Pons (tissue), 1 donor: ENCODE measurements around the gene KRT14.
"Not testable (repeated sequence)": the region's sequence is repeated elsewhere in the genome, so short reads cannot be mapped to it uniquely, and the experiment has no call there.

Source experiments
- DNase-seq: peaks from one replicate; pipeline ENCODE4 v3.0.0-alpha.2; 2016; ENCODE audit warnings: low spot score

The KRT14 gene

DNA sequence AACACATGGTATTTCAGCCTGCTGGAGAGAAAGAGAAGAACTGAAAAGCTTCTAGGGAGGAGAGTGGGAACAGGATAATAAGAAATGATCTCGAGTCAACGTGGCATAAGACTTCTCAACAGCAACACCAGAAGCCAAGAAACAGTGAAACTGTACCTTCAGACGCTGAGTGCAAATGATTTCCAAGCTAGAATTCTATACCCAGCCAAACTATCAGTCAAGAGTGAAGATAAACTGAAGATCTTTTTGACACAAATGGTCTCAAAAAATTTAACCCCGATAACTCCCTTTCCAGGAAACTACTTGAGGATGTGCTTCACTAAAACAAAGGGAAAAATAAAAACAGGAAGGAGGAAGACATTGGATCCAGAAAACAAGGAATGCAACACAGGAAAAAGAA lies 20.2 kb upstream of the KRT14 start:
- not testable (repeated sequence) for DNase-seq

DNA sequence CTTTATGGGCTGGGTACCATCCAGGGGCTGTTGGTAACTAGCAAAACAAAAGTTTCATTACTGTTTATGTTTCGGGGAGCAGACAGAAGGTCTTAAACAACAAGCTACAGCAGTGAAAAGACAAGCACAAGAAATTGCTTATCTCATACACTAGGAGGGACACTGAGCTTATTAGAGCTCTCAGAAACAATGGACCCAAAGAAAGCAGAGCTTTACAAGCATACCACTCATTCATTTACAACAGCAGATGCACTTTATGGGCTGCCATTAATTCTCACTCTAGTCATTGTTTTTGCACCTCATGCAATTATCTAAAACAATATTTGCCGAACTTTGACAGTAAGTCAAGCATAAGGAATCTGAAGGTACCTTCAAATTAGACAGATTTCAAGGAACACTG lies 15.8 kb upstream of the KRT14 start:
- DNase-seq = peak; percentile 69

DNA sequence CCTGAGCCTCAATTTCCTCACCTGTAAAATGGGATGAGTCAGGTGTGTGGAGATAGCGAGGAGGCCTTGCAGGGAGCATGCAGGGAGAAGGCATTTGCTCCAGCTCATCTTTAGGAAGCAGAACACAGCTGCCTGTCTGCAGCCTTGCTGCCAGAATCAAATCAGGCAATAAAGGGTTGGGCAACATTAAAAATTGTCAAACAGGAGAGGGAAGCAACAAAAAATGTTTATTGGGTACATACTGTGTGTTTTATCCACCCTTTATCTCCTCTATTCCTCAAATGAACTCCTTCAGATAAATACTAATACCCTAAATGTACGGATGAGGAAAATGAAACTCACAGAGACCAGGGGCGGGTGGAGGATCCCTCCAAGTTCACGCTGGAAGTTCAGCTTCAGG lies 13.6 kb upstream of the KRT14 start:
- DNase-seq = no peak

DNA sequence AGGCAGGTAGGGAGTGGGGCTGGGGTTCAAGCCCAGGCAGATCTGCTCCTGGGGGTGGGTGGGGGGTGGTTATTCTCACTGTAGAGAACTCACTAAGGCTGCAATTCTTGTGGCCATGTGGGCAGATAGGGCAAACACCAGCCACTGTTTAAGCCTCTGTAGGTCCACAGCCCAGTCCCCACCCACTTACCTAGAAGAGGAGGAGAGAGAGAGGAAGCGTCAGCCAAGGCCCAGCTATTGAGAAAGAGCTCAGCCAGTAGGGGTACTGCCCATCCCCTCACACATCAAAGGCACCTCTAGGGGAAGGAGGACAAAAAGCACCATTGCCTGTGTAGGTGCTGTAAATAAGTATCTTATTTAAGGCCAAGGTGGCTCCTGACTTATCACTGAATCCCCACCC lies 13.0 kb upstream of the KRT14 start:
- no peak for DNase-seq

DNA sequence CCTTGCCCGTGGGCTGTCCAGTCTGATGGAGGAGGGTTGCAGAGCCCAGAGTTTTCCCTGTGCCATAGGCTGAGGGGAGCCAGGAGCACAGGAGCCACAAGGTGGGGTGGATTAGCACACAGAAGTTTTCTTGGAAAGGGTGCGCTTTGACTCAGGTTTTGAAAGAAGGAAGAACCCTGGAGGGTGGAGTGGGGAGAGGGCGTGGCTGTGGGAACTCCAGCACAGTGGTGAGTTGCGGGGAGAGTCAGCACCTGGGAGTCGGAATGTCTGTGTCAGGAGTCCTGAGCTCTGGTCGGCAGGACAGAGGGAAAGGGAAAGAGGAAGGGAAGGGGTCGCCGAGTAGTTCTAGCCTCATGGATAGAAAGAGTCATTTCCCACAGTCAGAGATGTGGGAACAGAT lies 8.9 kb upstream of the KRT14 start:
- DNase-seq = no peak

DNA sequence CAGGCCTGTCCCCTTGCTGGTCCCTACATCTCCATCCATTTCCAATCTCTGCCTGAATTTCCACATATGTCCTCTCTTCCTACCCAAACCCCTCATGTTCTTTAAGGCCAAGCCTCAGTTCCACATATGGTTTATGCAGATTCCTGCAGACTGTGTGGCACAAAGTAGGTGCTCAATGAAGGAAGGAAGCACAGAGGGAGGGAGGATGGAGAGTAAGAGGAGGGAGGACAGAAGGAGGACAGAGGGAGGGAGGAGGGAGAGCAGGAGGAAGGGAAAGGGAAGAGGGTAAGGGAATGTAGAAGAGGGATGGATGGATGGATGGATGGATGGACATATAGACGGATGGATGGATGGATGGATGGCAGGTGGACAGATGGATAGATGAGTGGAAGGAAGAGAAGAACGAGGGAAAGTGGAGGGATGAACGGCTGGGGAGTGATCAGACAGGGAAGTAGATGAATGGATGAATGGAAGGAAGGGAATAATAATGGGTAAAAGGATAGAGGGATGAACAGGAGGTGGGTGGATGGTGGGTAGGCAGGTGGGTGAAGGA lies 7.7 kb upstream of the KRT14 start:
- DNase-seq = no peak

DNA sequence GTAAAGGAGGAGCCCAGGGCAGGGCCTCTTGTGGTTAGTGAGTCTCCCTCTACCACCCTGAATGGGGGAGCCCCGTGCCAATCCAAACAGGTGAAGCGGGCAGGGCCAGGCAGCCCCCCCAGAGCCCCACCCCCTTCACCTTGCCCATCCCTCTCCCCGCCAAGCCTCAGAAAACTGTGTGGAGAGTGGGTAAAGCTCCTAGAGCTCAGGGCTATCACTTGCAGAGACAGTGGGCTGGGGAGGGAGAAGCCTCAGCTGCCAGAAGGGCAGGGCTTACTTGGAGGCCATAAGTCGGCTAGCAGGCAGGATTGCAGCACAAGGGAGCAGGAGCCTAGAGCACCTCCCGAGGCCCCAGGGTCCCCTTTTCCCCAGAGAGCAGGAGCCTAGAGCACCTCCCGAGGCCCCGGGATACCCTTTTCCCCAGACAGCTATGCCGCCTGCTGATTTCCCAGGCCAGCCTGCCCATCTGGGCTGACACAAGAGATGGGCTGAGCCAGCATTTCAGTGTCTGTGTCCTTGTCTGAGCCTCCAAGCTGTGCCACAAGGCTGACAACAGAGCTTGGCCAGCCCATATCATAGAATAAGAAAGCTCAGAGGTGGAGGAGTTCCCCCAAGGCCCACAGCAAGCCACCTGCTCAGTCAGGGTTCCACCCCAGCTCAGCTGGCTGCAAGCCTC lies 6.7 kb upstream of the KRT14 start:
- DNase-seq = no peak

DNA sequence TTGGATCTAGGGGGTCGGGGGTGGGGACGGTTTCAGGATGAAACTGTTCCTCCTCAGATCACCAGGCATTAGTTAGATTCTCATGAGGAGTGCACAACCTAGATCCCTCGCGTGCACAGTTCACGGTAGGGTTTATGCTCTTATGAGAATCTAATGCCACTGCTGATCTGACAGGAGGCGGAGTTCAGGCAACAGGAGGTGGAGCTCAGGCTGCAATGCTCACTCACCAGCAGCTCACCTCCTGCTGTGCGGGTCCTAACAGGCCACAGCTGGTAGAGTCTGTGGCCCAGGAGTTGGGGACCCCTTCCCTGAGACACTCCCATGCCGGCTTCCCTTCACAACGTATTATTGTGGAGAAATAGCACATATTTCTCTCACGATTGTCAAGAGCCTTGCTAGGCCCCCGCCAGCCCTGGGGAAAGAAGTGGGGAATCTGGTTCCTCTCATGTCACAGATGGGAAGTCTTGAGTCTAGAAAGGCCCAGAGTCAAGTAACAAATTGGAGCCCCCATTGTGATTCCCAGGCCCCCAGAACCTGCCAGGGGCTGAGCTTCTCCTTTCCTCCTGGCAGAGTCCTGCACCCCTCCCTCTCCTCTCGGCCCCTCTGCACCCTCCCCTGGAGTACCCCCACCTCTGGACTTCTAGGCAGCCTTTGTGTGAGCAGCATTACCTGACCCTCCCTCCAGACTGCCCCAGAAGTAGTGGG lies 6.1 kb upstream of the KRT14 start:
- DNase-seq = no peak

DNA sequence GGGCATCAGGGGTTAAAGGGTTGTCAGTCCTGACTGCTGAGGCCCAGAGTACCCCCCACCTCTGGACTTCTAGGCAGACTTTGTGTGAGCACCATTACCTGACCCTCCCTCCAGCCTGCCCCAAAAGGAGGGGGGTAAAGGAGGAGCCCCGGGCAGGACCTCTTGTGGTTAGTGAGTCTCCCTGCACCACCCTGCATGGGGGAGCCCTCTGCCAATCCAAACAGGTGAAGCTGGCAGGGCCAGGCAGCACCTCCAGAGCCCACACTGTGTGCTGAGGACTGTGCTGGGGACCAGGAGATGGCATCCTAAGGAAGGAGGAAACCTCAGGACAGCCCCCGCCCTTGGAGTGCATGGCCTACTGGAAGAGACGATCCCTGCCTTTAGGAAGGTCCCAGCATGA lies 2.6 kb upstream of the KRT14 start:
- DNase-seq = no peak

DNA sequence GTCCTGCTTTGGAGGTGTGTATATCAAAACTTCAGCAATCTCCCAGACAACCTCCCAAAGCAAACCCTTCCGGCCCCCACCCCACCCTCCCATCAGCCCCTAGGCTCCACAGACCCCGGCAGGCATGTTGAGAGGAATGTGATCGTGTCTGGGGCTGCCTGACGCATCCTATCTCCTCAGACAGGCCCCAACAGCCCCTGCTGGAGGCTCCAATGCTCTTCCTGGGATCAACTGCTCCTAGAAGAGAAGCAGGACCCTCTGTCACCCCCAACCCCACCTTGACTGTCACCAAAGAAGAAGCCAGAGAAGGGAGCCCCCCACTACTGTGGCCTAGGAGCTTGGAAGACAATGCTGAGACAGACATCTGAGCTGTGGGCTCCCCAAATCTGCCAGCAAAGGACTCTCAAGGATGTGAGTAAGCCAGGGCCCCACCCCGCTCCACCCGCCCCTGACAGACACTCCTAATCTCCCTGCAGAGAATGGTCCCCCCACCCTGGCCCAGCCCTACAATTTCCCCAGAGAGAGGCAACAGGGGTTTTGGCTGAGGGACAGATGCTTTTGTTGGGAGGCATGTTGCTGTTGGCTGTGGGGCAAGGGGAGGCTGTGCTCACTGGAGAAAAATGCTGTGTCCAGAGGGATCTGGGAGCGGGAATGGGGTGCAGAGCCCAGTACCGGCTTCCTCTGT lies 1.6 kb upstream of the KRT14 start:
- no peak for DNase-seq

DNA sequence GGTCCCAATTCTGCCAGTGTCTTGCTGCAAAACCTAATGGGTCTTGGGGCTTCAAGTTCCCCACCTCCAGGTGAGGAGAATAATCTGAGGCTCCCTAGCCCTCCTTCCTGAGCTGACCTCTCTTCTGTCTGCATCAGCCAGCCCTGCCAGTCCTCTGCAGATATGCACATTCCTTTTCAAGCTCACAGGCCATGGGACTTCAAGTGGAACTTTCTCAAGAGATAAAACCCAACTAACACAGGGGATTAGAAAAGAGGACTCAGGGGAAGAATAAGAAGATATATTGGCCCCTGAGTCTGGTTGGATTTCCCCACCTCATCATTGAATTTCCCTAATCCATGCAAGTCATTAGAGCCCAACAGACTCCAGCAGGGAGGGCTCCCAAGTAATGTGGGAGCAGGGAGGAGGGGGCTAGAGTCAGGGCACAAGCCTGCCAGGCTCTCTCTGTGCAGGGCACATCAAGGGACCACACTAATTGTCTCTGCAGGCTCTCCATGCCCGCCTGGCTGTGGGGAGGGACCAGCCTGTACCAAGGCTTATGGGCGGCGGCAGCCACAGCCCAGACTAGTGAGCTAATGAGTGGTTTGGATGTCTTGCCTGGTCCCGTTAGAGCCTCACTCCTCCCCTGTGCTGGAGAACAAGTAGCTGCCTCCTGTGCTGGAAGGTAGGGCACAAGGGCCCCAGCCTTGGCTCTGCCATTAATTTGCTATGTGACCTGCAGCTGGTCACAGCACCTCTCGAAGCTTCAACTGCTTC lies 1.2 kb downstream of the KRT14 start:
- no peak for DNase-seq

DNA sequence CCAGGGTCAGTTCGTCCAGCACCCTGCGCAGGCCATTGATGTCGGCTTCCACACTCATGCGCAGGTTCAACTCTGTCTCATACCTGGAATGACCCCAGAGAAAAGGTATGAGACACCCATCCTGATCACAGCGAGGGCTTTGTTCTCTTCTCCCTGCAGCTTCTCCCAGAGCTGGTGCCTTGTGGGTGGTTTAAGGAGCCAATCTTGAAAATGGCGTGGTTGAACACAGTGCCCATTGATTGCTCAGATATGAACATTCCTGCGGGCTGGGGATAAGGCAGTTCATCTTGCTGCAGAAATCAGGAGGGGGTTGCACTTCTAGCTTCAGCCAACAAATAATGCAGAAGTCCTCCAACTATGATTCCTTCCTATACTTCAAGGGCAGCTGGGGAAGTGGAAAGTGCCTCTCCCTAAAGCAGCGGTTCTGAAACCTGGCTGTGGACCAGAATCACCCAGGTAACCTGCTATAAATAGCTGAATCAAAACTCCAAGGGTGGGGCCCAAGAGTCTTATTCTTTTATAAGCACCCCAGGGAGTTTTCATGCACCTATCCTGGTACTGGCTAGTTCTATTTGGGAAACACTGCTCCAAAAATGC lies 2.3 kb downstream of the KRT14 start:
- not testable (repeated sequence) for DNase-seq

DNA sequence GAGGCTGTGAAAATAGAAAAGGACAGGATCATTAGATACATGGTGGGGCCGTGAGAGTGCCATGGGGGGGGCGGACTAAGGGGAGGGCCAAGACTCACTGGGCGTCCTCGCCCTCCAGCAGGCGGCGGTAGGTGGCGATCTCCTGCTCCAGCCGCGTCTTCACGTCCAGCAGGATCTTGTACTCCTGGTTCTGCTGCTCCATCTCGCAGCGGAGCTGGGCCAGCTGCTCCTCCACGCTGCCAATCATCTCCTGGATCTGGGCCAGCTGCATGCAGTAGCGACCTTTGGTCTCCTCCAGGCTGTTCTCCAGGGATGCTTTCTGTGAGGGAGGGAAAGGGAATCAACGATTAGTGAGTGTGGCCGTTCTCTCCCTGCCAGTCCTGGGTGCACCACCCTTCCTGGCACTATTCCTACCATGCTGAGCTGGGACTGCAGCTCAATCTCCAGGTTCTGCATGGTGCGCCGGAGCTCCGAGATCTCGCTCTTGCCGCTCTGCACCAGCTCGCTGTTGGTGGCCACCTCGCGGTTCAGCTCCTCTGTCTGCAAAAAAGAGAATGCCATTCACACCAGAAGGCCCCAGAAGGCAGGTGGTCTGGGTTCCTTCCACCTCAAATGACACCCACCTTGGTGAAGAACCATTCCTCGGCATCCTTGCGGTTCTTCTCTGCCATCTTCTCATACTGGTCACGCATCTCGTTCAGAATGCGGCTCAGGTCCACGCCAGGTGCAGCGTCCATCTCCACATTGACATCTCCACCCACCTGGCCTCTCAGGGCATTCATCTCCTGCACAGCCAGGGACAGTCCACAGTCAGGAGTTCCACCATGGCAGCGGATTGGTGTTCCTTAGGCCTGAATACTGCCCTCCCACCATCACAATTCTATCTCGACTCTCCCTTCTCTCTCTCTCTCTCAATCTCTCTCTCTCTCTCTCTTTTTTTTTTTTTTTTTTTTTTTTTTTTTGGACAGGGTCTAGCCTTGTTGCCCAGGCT lies 3.3 kb downstream of the KRT14 start:
- DNase-seq = no peak

DNA sequence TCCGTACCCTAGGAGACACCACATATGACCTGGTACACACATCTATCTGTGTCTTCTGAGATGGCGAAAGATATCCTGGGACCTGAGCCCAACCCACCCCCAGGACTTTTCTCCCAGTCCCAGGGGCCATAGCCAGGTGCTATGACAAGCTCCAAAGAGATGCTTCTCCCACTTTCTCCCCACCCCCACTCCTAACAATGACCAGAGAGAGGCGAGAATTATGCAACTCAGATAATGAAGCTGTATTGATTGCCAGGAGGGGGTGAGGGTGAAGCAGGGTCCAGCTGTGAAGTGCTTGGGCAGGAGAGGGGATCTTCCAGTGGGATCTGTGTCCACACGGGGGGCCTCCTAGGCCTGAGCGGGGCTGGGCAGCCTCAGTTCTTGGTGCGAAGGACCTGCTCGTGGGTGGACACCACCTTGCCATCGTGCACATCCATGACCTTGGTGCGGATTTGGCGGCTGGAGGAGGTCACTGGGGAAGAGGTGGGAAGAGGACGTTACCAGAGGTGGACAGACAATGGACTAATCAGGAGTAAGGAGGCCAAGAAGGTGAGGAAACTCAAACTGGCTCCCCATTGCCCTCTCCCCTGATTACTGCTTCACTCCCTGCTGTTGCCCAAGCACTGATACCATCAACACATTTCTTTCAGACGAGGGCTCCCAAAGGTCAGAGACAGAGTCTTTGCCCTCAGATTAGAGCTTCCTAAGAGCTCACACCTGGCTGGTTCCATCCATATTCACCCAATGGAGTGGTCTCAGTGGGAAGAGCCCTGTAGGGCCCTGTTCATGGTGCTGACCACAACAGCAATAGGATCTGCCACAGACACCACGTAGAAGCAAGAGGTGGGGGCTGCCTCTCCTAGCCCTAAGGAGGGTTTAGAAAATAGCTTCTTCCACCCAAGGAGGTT lies 4.4 kb downstream of the KRT14 start:
- not testable (repeated sequence) for DNase-seq

DNA sequence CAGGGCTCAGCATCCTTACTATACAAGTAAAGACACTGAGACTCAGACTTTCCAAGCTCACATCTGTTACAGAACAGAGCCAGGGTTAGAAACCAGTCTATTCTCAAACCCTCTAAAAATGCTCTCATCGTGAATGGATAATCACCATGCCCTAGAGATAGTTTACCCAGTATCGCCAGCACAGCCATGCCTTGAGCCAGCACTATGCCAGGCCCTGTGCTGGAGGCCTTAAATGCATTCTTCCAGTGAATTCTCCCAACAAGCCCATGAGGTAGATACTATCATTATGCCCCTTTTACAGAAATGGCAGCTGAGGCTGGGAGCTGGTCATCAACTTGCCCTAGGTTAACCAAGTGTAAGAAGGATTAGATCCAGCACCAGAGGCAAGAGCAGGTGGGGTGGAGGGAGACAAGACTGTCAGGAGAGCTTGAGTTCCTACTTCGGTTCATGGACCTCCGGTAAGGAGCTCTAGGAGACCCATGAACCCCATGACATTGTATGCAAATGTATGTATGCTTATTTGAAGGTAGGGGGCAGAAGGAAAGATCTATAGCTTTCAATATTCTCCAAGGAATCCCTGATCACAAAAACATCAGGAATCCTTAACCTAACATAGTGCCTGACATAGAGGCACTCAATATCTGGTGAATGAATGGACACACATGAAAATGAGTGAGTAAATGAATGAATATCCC lies 5.2 kb downstream of the KRT14 start:
- DNase-seq = no peak

DNA sequence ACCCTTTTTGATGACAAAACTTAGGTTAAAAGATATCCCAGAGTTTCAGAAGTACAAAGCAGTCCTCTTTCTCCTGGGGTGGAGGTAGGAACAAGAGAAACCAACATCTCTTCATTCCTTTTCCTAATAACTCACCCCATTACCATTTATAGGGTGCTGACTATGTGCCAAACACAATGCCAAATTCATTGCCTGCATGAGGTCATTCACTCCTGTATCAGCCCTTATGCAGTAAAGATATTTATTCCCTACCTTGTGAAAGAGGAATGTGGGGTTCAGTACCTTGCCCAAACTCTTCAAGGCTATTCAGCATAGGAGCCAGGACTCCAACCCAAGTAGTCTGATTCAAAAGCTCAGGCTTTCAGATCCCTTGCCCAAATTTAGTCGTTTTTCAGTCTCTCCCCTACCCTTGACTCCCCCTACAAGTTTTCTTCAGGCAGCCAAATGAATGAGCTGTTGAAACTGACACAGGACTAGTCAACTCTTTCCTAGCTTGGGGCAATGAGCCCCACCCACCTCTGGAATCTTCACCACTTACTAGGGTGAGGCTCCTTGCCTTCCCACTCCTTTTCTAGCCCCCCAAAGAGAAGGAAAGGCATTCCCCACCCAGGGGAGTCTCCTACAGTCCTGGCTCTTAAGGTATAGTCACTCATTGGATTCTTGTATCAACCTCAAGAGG lies 5.9 kb downstream of the KRT14 start:
- no peak for DNase-seq

DNA sequence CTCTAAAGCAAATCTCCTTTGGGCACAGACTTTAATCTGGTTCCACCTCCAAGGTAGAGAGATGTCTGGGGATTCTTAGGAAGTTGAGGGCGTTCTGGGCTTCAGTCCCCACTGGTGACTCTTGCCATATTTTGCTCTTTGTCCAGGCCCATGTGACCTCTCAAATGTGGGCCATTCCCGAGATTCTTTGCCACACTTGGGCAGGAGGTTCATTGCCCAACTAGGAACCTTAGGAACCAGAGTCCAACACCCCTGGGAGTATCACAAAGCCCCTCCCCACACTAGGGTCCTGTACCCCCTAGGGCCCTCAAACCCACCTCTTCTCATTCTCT lies 6.5 kb downstream of the KRT14 start:
- no peak for DNase-seq

DNA sequence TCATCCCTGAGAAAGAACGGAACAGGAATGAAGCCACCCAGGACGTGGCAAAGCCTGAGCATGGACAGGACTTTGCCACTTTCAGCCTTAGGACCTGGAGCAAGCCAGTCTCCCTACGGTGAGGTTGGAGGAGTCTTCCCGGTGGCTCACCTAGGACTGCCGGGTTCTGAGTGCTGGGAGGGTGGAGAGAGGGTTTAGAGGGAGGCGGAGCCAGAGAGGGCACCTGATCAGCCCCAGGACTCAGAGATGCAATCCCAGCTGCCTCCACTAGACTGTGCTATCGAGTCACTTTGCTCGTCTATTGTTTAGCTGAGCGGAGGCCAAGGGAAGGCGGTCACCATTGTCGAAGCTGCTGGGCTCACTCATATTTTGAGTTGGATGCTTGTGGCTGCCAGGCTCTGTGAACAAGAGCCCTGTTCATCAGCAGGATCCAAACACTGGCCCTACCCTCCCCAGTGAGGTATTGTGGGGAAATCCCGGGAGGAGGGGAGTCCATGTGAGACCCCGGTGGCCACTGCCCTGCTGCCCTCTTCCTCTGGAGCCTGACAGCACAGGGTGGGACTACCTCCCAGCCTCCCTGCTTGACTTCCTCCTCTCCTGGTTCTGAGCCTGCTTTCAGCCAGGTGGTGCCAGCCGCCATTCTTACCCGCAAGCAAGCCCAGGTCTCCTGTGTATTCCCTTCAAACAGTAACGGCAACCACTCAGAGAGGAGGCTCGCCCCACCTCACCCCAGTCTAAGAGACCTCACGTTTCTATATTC lies 7.0 kb downstream of the KRT14 start:
- DNase-seq = peak; percentile 67
